GM12873 (cell line): ENCODE measurements around the gene RASGRF2.

Source experiments
- TF ChIP-seq, protein P1 (sequence below): IDR thresholded peaks from 2 replicates; pipeline ENCODE4 v1.5.1; 2012; ENCODE audit warnings: low read depth, mild to moderate bottlenecking, moderate library complexity, low read length, control low read depth; ENCODE audit not compliant: insufficient read depth; ENCODE audit errors: missing control alignments

Gene RASGRF2

DNA sequence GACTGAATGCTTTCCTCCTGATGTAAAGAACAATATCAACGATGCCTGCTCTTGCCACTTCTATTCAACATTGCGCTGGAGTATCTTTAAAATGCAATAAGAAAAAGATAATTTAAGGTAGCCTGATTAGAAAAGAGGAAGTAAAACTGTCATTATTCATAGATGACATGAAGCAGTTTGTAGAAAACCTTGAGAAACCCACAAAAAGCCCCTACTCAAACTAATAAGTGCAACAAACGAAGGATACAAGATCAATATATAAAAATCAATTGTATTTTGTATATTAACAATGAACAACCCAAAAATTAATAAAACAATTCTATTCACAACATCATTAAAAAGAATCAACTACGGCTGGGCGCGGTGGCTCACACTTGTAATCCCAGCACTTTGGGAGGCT is 196.6 kb downstream of the RASGRF2 start:
- TF ChIP-seq, protein P1, sequence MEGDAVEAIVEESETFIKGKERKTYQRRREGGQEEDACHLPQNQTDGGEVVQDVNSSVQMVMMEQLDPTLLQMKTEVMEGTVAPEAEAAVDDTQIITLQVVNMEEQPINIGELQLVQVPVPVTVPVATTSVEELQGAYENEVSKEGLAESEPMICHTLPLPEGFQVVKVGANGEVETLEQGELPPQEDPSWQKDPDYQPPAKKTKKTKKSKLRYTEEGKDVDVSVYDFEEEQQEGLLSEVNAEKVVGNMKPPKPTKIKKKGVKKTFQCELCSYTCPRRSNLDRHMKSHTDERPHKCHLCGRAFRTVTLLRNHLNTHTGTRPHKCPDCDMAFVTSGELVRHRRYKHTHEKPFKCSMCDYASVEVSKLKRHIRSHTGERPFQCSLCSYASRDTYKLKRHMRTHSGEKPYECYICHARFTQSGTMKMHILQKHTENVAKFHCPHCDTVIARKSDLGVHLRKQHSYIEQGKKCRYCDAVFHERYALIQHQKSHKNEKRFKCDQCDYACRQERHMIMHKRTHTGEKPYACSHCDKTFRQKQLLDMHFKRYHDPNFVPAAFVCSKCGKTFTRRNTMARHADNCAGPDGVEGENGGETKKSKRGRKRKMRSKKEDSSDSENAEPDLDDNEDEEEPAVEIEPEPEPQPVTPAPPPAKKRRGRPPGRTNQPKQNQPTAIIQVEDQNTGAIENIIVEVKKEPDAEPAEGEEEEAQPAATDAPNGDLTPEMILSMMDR = no peak

DNA sequence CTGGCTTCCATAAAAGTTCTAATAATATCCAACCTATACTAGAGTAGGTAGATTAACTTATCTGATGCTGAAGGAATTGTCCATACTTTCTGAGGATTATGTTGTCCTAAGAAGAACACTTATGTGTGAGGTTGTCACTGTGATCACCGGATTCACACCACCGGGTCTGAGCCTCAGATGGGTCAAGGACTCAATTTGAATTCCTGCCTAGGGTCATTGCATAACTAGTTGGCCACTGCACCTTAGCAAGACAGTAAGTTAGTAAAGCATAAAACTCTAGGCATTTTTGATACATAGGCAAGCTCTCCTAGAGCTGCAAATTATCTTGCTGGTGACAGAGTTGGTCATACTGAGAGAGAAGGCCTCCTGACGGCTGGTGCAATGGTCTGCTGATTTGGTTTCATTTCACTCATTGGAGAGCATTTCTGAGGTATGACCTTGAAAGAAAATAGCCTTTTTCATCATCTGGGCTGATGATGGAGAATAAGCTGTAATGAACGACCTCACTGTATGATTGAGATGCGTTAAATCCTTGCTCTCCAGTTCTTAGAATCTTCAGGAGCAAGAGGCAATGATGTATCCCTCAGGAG is 200.9 kb downstream of the RASGRF2 start:
- TF ChIP-seq, protein P1 = no peak

DNA sequence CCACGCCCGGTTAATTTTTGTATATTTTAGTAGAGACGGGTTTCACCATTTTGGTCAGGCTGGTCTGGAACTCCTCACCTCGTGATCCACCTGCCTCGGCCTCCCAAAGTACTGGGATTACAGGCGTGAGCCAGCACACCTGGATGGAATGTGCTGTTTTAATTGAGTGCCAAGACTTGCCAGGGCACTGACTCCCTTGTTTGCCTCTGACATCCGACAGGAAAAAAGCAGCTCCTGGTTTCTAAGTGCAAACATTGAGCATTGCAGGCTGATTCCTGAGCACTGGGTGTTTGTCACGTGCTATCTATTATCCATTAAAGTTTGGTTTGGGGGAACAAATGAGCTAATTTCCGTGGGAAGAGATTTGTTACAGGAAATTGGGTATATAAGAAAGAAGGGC is 202.3 kb downstream of the RASGRF2 start:
- TF ChIP-seq, protein P1 = no peak

DNA sequence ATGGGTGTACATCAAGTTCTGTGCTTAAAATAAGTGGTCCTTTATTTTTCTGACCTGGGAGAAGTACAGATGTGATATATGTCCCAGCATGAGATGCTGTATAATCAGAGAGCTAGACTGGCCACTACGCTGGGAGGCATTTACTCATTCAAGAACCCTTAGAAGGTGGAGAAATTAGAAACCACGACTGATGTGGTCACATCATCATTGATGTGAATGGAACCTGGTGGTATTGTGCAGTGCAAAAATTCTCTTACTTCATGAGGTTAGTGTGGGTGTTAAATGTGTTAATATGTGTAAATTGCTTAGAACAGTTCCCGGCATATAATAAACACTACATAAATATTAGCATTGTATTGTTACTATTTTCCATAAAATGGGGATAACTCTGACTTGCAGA is 203.5 kb downstream of the RASGRF2 start:
- TF ChIP-seq, protein P1 = no peak

DNA sequence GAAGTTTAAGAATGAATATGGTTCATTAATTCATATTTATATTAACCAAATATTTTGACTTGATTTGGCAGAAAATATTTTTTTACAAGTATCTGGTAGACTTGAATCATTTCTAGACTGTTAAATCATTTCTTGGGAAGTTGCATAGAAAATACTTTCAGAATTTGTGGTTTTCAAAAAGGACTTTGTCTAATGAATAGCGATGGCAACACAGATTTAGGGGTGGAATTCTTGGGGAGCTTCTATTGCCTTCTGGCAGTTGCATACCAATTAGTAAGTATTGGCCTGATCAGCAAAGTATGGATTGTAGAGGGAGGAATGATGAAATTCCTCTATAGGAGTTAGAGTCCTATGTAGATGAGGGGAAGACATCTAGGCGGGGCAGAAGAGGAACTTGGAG is 204.3 kb downstream of the RASGRF2 start:
- TF ChIP-seq, protein P1 = no peak

DNA sequence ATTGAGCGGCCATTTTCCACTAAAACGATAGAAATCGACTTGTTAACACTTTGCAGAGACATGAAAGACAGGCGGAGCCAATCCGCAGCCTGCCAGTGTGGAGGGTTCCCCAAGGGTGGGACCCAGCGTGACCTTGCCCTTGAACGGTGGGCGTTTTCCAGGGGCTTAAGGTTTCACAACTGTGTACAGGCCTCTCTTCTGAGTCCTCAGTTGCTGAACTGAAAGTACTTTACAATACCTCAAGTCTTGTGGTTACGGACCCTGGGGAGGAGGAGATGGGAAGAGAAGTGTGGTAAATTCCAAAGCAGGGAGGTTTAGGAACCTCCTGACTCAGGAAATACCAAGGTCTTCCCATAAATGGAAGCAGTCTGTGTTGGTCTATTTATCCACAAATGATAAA is 204.8 kb downstream of the RASGRF2 start:
- TF ChIP-seq, protein P1 = no peak

DNA sequence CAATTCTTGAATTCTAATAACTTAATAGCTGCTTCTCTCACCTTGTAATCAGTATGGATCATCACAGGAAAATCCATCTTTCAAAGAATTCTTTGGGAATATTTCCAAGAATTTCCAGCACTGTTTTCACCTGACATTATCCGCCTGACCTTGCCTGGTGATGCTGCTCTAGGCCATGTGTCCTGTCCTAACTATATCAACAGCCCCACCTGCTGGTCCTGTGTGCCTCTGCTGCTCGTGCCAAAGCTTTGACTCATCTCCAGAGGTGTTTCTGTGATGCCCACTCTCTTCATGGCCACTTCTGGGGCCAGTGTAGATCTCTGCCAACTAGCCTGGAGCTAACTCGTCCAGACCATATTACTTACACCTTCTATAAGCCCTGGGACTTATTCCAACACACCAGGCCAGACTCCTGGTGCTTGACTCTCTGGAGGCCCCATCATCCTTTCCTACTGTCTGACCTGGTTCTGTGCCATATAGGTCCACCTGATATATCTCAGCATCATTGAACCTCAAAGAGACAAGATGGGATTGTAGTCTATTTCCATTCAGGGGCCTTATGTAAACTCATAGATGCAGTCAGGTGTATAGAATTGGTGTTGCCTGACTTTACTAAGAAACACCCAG is 205.4 kb downstream of the RASGRF2 start:
- TF ChIP-seq, protein P1 = peak; percentile 94
